HG03571 (cell line): ENCODE measurements around the gene SPOCK3.

Experiments
- ATAC-seq: cut with Tn5 transposase; IDR thresholded peaks from one replicate; pipeline ENCODE4 v1.9.1; 2021; ENCODE audit not compliant: unreplicated experiment

Gene SPOCK3

DNA sequence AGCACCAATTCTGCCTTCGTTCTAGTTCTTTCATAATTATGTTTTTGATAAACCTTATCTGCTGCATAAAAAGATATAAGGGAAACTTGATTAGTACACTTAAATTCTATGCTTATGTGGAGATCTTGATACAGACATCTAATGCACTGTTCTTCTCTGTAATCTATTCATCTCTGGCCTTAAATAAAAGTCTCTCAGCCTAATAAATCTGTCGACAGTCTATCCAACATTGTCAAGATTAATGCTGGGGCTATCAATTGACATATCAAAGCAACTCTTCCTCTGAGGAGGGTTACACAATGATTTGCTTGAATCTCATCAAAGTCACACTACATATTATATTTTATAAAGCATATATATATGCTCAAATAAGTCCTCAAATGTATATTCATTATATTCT, 545.5 kb downstream of the SPOCK3 start:
- ATAC-seq: no peak

DNA sequence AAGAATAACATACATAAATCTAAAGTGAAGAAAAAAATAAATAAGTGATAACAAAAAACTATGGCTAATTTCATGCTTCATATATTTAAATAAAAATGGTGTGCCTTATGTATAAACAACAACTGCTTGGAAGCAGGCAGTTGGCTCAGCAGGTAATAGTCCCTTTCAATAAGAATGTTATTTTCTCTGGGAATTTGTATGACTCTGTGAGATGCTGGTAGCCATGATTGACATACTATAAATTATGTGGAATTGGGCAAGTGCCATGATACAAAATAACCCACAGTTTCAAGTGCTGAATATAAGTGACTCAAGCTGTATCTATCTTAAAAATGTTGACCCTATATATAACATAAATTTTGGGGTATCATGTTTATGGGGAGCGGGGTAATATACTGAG, 546.5 kb downstream of the SPOCK3 start:
- no peak for ATAC-seq
